Type B pancreatic cell (in vitro differentiated cells): ENCODE measurements around the gene DPH5. TPM values are rescaled to one million over a fixed set of nuclear protein-coding genes. Genes with fewer than 3 reads are reported as not detected.
"Not testable (repeated sequence)": the region's sequence is repeated elsewhere in the genome, so short reads cannot be mapped to it uniquely, and the experiment has no call there.

Experiments
- DNase-seq: peaks from one replicate; pipeline ENCODE4 v3.0.0; 2021; ENCODE audit warnings: mixed read lengths; ENCODE audit not compliant: unreplicated experiment; ENCODE audit errors: extremely low spot score
- H3K27ac Mint-ChIP-seq: 2 replicates; pipeline ENCODE4 v1.8.0; 2021; ENCODE audit warnings: mild to moderate bottlenecking, mixed read lengths
- H3K27me3 Mint-ChIP-seq: 2 replicates; pipeline ENCODE4 v1.8.0; 2021; ENCODE audit warnings: mixed read lengths
- H3K36me3 Mint-ChIP-seq: 2 replicates; pipeline ENCODE4 v1.8.0; 2021; ENCODE audit warnings: mixed read lengths
- H3K4me1 Mint-ChIP-seq: one replicate; pipeline ENCODE4 v1.8.0; 2021; ENCODE audit warnings: mixed read lengths; ENCODE audit not compliant: unreplicated experiment
- H3K4me3 Mint-ChIP-seq: 2 replicates; pipeline ENCODE4 v1.8.0; 2021; ENCODE audit warnings: mild to moderate bottlenecking, mixed read lengths
- H3K9me3 Mint-ChIP-seq: 2 replicates; pipeline ENCODE4 v1.8.0; 2021; ENCODE audit warnings: mixed read lengths
- CTCF ChIP-seq: fragments of 200-600 bp; sonication (generic); conservative IDR thresholded peaks from 2 replicates; pipeline ENCODE4 v1.5.0; 2021; ENCODE audit warnings: antibody characterized with exemption, mild to moderate bottlenecking
- total RNA-seq: library from RNA; stranded (reverse); gene quantifications from 2 replicates; pipeline ENCODE4 v1.2.1, GENCODE V29; 2021; ENCODE audit warnings: low replicate concordance

The DPH5 gene
- total RNA-seq, 1 donor from 2014 or later: 62.0 TPM

GRCh38 chr1:100968621-100969020, 57.0 kb downstream of the DPH5 start:
- DNase-seq: no peak
- H3K9me3 Mint-ChIP-seq: no peaks in the 10 kb centered on the region
- no peak overlapping the region for H3K4me3 Mint-ChIP-seq
- H3K36me3 Mint-ChIP-seq: peaks cover 22% of the 10 kb centered on the region
- H3K27me3 Mint-ChIP-seq: no peaks in the 10 kb centered on the region
- no peak for TF ChIP-seq CTCF
- peaks cover 5% of the 10 kb centered on the region for H3K4me1 Mint-ChIP-seq
- no peak overlapping the region for H3K27ac Mint-ChIP-seq

DNA sequence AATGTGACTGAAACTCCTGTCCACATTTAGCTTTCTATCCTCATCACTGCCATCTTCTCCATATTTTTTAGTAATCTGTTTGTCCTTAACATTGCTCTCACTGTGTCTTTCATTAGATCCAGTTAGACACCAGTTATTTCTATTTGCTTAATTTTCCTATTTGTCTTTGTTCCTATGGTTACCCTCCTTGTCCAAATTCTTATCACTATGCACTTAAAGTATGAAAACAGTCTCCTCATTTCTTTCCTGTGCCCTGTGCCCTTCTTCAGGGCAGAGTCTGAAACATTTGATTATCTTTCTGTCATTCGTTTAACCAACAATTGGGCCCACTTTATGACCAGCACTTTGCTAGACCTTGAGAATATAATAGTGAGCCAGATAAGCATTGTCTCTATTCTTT, 65.5 kb downstream of the DPH5 start:
- H3K36me3 Mint-ChIP-seq: peaks cover 20% of the 10 kb centered on the region
- H3K27ac Mint-ChIP-seq: no peak overlapping the region
- no peaks in the 10 kb centered on the region for H3K9me3 Mint-ChIP-seq
- no peak for DNase-seq
- H3K27me3 Mint-ChIP-seq: no peaks in the 10 kb centered on the region
- no peak overlapping the region for H3K4me3 Mint-ChIP-seq
- TF ChIP-seq CTCF: no peak
- peaks cover 10% of the 10 kb centered on the region for H3K4me1 Mint-ChIP-seq

- no peak overlapping the region for H3K4me3 Mint-ChIP-seq
- H3K27ac Mint-ChIP-seq: no peak overlapping the region
- peaks cover 19% of the 10 kb centered on the region for H3K36me3 Mint-ChIP-seq
- peaks cover 10% of the 10 kb centered on the region for H3K4me1 Mint-ChIP-seq
- no peak for TF ChIP-seq CTCF
- no peak for DNase-seq
- no peaks in the 10 kb centered on the region for H3K27me3 Mint-ChIP-seq
- no peaks in the 10 kb centered on the region for H3K9me3 Mint-ChIP-seq
These were observed 66.0 kb downstream of the DPH5 start for GRCh38 chr1:100959502-100960060.

- Mint-ChIP-seq H3K27ac (no peak overlapping the region), H3K9me3 (no peaks in the 10 kb centered on the region), H3K27me3 (no peaks in the 10 kb centered on the region), H3K4me3 (peak overlapping the region; percentile 61), H3K4me1 (peaks cover 23% of the 10 kb centered on the region), H3K36me3 (peaks cover 25% of the 10 kb centered on the region)
- DNase-seq: no peak
- TF ChIP-seq CTCF: no peak
These were observed 70.3 kb downstream of the DPH5 start for GRCh38 chr1:100955322-100955721.

DNA sequence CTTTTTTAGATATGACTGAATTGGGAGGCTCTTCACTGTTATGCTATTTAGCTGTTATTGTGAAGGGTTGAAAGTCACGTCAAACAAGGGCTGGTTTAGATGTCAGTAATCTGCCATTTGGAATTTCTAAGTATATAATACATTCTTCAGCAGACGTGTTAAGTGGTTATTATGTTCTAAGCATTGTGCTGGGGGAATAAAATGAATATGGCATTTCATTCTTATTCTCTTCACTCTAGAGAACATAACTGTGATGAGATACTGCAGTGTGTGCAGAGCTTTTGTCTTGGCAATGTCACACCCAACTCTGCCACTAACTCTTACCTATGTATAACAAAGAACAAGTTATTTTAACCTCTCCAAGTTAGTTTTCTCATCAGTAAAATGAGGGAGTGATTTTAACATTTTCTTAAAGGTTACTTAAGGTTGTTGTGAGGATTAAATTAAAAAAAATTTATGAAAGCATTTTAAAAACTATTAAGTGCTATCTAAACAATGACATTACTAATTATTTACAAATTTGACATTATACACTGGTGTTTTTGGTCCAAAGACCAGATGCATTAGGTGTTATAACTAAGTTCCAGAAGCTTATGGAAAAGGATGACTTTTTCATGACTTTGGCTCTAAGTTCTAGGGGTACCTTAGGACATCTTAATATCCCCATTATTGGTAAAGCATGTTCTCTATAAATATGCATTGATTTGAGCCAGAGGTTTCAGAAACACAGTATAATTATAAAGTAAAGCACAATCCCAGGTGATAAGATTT, 71.4 kb downstream of the DPH5 start:
- H3K36me3 Mint-ChIP-seq: peaks cover 24% of the 10 kb centered on the region
- TF ChIP-seq CTCF: no peak
- H3K4me3 Mint-ChIP-seq: no peak overlapping the region
- no peak overlapping the region for H3K27ac Mint-ChIP-seq
- H3K9me3 Mint-ChIP-seq: no peaks in the 10 kb centered on the region
- peaks cover 24% of the 10 kb centered on the region for H3K4me1 Mint-ChIP-seq
- no peaks in the 10 kb centered on the region for H3K27me3 Mint-ChIP-seq
- no peak for DNase-seq

GRCh38 chr1:100952970-100953369, 72.6 kb downstream of the DPH5 start:
- peaks cover 34% of the 10 kb centered on the region for H3K36me3 Mint-ChIP-seq
- peaks cover 26% of the 10 kb centered on the region for H3K4me1 Mint-ChIP-seq
- H3K27ac Mint-ChIP-seq, H3K27me3 Mint-ChIP-seq, H3K9me3 Mint-ChIP-seq, DNase-seq, H3K4me3 Mint-ChIP-seq: not testable (repeated sequence)
